Endometrial microvascular endothelial cells (primary cell): ENCODE data around the gene BYSL. TPM values are rescaled to one million over a fixed set of nuclear protein-coding genes. Genes with fewer than 3 reads are reported as not detected.

Source experiments
- in situ Hi-C: cut with HindIII; loops from 2 replicates; pipeline ENCODE4 v1.10.0; 2017; ENCODE audit warnings: low sequenced_read_pairs, low pct_unique_long_range_greater_than_20kb; ENCODE audit errors: inconsistent ontology term
- total RNA-seq: library from RNA; depleted of rRNA; stranded (reverse); fragments of >200 nt; gene quantifications from one replicate; pipeline ENCODE4 v1.2.3, GENCODE V29; 2015; ENCODE audit errors: inconsistent ontology term

BYSL gene, protein sequence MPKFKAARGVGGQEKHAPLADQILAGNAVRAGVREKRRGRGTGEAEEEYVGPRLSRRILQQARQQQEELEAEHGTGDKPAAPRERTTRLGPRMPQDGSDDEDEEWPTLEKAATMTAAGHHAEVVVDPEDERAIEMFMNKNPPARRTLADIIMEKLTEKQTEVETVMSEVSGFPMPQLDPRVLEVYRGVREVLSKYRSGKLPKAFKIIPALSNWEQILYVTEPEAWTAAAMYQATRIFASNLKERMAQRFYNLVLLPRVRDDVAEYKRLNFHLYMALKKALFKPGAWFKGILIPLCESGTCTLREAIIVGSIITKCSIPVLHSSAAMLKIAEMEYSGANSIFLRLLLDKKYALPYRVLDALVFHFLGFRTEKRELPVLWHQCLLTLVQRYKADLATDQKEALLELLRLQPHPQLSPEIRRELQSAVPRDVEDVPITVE
- 10.4 TPM for total RNA-seq

GRCh38 chr6:41920921-41921711, at the start of gene BYSL, which contains the start of gene MED20:
Gene BYSL, plus strand, starts transcription at chr6:41921499. Its CDS starts 64 bp downstream, at chr6:41921563.
Gene MED20, minus strand, starts transcription at chr6:41921139. Its CDS starts 121 bp downstream, at chr6:41921018.
- in situ Hi-C loops = loop anchor here (10.0 kb wide), 1 partner anchor 136 kb away; the partner anchor contains the start of genes PRICKLE4 and TOMM6

DNA sequence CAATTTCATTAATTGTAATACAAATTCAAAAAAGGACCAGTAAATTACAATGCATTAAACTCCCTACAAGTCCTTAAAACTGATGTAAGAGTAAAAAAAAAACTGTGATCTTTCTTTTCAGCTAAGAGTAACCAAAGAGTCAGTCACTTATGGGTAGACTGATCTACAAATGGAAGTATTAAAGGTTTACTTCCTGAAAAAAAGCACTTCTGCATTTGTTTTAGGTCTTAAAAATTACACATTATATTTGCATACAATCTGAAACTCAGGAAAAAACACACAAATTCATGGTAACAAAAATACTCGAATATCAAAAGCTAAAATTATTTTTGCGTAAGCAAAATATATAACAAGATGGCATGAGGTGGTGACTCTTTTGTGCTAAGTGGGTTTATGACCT, 49.6 kb upstream of the BYSL start:
- in situ Hi-C loops = no loop called here

- in situ Hi-C loops = no loop called here
Observed at GRCh38 chr6:41872147-41872546, 49.2 kb upstream of the BYSL start.

DNA sequence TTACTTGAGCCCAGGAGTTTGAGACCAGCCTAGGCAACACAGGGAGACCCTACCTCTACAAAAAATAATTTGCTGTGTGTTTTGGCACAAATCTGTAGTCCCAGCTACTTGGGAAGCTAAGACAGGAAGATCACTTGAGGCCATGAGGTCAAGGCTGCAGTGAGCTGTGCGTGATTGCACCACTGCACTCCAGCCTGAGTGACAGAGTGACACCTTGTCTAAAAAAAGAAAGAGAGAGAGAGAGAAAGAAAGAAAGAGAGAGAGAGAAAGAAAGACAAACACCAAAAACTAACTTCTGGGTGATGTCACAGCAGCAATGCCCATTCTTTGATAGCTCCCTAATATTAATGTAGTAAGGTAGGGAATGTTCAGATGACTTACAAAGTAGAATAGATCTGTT, 46.6 kb upstream of the BYSL start:
- in situ Hi-C loops = no loop called here

DNA sequence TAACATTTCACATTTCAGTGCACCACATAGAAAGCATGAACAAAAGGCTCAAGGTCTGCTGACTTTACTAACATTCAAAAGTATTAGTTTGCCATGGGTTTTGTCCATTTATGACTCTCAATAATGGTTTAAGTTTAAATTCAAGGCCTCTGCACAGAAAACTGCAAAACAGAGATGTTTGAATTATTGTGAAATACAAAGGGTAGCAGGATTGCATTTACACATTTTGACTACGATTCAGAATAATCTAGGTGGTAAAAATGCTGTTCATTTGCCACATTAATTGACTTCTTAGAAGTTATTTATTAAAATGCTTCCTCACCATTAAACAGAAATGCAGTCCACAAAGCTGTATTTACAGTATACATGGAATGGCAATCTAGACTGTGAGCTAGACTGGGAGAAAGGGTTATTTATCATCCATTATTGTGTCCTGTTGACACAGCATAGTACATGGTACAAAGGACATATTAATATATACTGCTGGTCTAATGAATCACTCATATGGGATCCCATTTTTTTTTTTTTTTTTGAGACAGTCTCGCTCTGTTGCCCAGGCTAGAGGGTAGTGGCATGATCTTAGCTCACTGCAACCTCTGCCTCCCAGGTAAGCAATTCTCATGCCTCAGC, 44.1 kb upstream of the BYSL start:
- in situ Hi-C loops = no loop called here

DNA sequence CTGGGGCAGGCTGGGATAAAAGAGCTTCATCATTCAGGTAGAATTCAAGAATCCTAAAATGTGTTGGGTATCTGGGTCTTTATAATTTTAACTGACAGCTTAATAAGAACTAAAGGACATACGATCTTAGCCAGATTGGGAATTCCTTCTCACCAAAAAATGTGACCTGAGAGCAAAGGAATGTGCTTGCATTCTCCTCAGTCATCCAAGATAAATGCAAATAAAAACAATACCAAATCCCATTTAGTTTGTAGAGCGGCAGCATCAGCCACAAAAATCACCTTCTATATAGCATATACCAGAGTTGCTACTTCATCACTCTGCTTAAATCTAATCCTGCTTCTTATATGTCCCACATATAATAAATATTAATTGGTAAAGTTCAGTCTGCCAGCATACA, 43.1 kb upstream of the BYSL start:
- in situ Hi-C loops = no loop called here

DNA sequence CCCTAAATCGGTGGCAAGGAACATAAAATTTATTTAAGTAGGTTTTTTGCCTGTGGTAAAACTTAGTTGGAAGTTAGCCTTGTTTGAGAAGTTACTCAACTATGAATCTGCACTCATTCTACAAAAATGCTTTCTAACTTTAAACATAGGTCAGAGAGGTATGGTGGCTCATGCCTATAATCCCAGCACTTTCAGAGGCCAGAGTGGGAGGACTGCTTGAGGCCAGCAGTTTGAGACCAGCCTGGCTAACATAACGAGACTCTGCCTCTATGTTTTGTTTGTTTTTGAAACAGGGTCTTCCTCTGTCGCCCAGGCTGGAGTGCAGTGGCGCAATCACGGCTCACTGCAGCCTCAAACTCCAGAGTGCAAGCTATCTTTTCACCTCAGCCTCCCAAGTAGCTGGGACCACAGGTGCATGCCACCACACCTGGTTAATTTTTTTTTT, 42.3 kb upstream of the BYSL start:
- in situ Hi-C loops = no loop called here

- in situ Hi-C loops = no loop called here
Observed at GRCh38 chr6:41881506-41881905, 39.8 kb upstream of the BYSL start.

- in situ Hi-C loops = no loop called here
Observed at GRCh38 chr6:41884957-41885356, 36.3 kb upstream of the BYSL start.

DNA sequence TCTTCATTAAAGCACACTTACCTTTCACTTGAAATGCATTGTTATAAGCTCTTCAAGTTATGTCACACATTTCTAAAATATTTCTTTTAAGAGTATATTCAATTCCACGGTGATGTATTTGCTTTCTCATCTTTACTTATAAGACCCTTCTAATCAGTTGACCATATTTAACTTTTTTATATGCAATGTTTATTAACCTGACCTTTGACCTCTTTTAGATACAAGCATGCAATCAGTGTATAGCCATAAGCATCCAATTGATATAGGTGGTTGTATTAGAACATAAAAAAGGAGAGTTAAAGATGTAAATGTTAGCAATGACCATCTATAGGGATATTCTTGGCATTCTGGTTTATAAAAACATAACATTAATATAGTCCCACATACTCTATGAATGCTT, 35.4 kb upstream of the BYSL start:
- in situ Hi-C loops = no loop called here

GRCh38 chr6:41887331-41887751, 34.0 kb upstream of the BYSL start:
- in situ Hi-C loops = no loop called here

DNA sequence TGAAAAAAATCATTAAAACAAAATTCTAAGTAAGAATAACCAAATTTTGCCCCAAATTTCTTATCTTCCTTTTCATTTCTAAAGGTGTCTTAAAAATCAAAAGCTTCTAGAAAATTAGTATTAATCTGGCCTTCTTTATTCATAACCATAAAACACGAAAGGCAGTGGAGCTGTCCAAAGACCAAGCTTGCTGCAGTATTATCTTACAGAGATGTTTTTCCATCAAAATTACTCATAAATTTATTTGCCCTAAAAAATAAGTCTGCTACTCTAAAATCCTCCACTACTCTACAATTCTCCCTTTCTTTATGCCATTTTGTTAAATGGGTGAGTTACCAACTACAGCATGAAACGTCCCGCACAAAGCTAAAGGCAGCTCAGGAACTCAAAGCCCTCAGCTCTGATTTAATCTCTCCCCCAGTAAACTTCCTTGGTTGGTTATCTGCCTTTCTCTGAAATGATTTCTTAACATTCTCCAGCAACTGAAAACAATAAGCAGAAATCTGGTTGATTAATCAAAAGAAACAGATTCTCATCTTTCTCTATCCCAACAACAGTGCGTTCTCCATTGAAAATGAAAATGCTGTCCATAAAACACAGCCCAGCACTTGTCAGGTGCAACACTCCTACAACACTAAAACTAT, 28.3 kb upstream of the BYSL start:
- in situ Hi-C loops = no loop called here

DNA sequence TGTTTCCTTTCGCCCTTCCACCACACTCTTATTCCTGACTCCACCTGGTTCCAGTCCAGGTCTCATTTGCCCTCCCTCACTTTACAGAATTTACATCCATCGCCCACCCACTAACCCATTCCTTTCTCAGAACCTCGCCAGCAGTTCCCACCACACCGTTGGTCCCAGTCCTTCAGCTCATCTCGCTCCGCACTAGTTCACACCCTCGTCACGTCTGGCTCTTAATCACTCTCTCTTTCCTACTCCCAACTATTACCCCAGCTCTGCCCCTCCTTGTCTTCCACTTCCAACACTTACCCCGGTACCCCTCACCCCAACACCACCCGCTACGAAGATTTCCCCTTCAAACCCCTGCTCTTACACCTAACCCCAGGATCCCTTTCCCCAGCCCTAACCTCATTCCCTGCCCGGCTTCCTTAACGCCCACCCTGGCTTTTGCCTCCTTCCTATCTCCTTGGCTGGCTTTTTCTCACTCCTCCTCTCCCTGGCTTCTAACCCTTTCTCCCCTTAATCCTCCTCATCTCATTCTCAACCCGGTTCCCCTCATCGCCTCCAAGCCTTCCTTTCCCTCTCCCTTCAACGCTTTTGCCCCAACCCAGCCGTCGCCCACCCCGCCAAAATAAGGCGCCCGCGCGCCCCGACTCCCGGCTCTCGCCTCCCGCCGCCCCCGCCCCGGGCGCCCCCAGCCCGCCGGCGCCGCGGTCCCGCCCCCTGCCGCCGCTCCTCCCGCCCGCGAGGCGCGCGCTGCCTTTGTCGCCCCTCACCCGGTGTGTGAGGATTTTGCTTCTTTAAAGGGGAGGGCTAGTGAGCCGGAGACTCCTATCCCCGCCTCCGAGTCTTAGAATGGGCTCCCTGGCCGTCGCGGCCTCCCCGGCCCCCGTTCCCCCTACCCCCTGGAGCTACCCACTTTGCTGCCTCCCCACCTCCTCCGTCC, 26.7 kb upstream of the BYSL start:
- in situ Hi-C loops = no loop called here

- in situ Hi-C loops = no loop called here
Observed at GRCh38 chr6:41895300-41896233, 25.7 kb upstream of the BYSL start, which contains the start of gene USP49. Gene USP49, minus strand, starts transcription at chr6:41895375. Its CDS starts 88,392 bp downstream, at chr6:41806983.

DNA sequence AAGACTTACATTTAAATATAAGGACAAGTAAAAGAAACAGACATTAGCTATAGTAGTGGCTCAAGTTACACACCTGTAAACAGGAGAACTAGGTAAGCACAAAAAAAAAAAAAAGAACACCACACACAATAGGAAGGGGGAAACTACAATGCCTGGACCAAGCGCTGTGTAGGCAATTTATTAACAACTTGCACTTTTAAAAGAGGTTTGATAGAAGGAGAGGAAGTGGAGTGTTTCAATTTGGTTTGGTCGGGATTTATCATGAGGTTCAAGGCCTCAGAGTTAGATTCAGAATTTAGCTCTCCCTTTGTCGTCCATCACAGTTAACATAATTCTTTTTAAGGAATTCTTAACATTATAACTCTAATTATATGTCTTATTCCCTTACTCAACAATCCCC, 25.0 kb upstream of the BYSL start:
- in situ Hi-C loops = no loop called here

DNA sequence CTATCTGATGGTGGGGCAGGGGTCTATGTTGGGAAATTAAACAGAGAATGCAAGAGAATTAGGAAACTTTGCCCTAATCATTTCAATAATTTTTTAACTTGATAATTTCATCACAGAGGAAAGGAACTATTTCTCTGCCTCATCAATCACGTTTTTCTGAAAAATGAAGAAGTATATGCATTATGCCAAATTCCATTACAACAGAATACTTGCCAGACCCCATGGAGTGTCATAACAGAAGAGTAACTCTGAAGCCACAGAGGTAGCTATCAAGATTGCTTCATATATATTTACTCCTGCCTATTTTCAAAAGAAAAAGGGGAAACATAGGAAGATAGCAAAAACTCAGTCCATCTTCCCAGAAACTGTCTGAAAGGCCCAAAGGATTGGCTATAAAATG, 20.4 kb upstream of the BYSL start:
- in situ Hi-C loops = no loop called here
